ENCODE measurements around the gene ADCY5.

- no peak for TF ChIP-seq POLR2A (IDR thresholded peaks at IDR 0.05; ENCODE audit: borderline replicate concordance, extremely low read depth, insufficient read depth, insufficient read length)
- no peak for TF ChIP-seq RAD21 (IDR thresholded peaks at IDR 0.05; ENCODE audit: low read depth)
- no peak for TF ChIP-seq MAX (IDR thresholded peaks at IDR 0.05)
- no peak for TF ChIP-seq CTCF (IDR thresholded peaks at IDR 0.05 in 2 of 3, conservative IDR thresholded peaks at IDR 0.05 in 1 of 3; ENCODE audit: borderline replicate concordance in 1 of 3, insufficient read depth in 1 of 3, low read depth in 2 of 3, low read length in 2 of 3)
These were observed 112.4 kb downstream of the ADCY5 start for GRCh38 chr3:123336441-123336851.
